Thyroid gland (tissue), 4 donors: ENCODE measurements around the gene NCOA3.

ENCODE experiments used
- POLR2A ChIP-seq, 2 donors: fragments of 450-650 bp; IDR thresholded peaks; one replicate each; pipeline ENCODE4 v1.6.1; 2017; ENCODE audit warnings: antibody characterized with exemption in 2 of 2, mild to moderate bottlenecking in 2 of 2, moderate library complexity in 1 of 2
- TF ChIP-seq, protein P1 (sequence below), 6 experiments: fragments of 200-600 bp in 3 of 6; fragments of 450-650 bp in 3 of 6; sonication (generic) in 3 of 6; IDR thresholded peaks; one replicate each; pipeline ENCODE4 v1.5.1; 2016 to 2019; ENCODE audit warnings: antibody characterized with exemption in 6 of 6, mild to moderate bottlenecking in 2 of 6, inconsistent platforms in 1 of 6, moderate library complexity in 1 of 6

- TF ChIP-seq POLR2A (IDR thresholded peaks at IDR 0.05), result no peak
- TF ChIP-seq, protein P1, sequence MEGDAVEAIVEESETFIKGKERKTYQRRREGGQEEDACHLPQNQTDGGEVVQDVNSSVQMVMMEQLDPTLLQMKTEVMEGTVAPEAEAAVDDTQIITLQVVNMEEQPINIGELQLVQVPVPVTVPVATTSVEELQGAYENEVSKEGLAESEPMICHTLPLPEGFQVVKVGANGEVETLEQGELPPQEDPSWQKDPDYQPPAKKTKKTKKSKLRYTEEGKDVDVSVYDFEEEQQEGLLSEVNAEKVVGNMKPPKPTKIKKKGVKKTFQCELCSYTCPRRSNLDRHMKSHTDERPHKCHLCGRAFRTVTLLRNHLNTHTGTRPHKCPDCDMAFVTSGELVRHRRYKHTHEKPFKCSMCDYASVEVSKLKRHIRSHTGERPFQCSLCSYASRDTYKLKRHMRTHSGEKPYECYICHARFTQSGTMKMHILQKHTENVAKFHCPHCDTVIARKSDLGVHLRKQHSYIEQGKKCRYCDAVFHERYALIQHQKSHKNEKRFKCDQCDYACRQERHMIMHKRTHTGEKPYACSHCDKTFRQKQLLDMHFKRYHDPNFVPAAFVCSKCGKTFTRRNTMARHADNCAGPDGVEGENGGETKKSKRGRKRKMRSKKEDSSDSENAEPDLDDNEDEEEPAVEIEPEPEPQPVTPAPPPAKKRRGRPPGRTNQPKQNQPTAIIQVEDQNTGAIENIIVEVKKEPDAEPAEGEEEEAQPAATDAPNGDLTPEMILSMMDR (IDR thresholded peaks at IDR 0.05), result no peak
These were observed 41.3 kb downstream of the NCOA3 start for GRCh38 chr20:47543006-47543431.
